CD14-positive monocyte (primary cell): ENCODE data around the gene NPL. TPM values are rescaled to one million over a fixed set of nuclear protein-coding genes. Genes with fewer than 3 reads are reported as not detected.
A peak's percentile ranks its signal among the peaks of the same experiment; 100 is the strongest.

ENCODE experiments used
- DNase-seq, 3 donors: peaks; one replicate each; pipeline ENCODE4 v3.0.0-alpha.2; 2011 to 2022
- H2AFZ ChIP-seq: 2 replicates; pipeline ENCODE4 v1.6.0; 2012; ENCODE audit warnings: mild to moderate bottlenecking, low read depth, low read length, inconsistent platforms; ENCODE audit not compliant: insufficient read depth, poor library complexity, severe bottlenecking
- H3K27ac ChIP-seq, 2 donors: 1 replicate in 1 of 2; 2 replicates in 1 of 2; pipeline ENCODE4 v1.5.1; 2012 to 2013; ENCODE audit warnings: low read length in 2 of 2, control low read depth in 1 of 2, inconsistent platforms in 1 of 2, low read depth in 1 of 2, mild to moderate bottlenecking in 1 of 2
- H3K27me3 ChIP-seq, 2 donors: one replicate each; pipeline versions ENCODE4 v1.6.0 to v1.6.1; 2011 to 2013; ENCODE audit warnings: low read length in 2 of 2; ENCODE audit not compliant: control insufficient read depth in 2 of 2, insufficient read depth in 2 of 2
- H3K36me3 ChIP-seq, 2 donors: replicated peaks in 1 of 2; 1 replicate in 1 of 2; 2 replicates in 1 of 2; pipeline versions ENCODE4 v1.5.1 to v1.6.1; 2012 to 2013; ENCODE audit warnings: low read length in 2 of 2, control low read depth in 1 of 2, inconsistent platforms in 1 of 2, mild to moderate bottlenecking in 1 of 2; ENCODE audit not compliant: insufficient read depth in 2 of 2, control insufficient read depth in 1 of 2
- H3K4me1 ChIP-seq, 2 donors: 1 replicate in 1 of 2; 2 replicates in 1 of 2; pipeline versions ENCODE4 v1.5.1 to v1.6.1; 2012 to 2013; ENCODE audit warnings: low read length in 2 of 2, control low read depth in 1 of 2, inconsistent platforms in 1 of 2, mild to moderate bottlenecking in 1 of 2, moderate library complexity in 1 of 2; ENCODE audit not compliant: insufficient read depth in 2 of 2, control insufficient read depth in 1 of 2
- H3K4me2 ChIP-seq: replicated peaks from 2 replicates; pipeline ENCODE3; 2012; ENCODE audit warnings: low read length, moderate library complexity, mild to moderate bottlenecking; ENCODE audit not compliant: poor library complexity, severe bottlenecking; ENCODE audit errors: extremely low read depth
- H3K4me3 ChIP-seq, 3 experiments: fragments of 200-600 bp in 1 of 3; sonication (generic) in 1 of 3; replicated peaks in 1 of 3; 1 replicate in 2 of 3; 2 replicates in 1 of 3; pipeline ENCODE4 v1.5.1; 2011 to 2013; ENCODE audit warnings: low read length in 3 of 3, mild to moderate bottlenecking in 3 of 3, control low read depth in 2 of 3, low read depth in 2 of 3, inconsistent platforms in 1 of 3, moderate library complexity in 1 of 3
- H3K79me2 ChIP-seq: 2 replicates; pipeline ENCODE4 v1.6.0; 2012; ENCODE audit warnings: mild to moderate bottlenecking, control low read depth, inconsistent platforms, low read length, moderate library complexity; ENCODE audit not compliant: insufficient read depth
- H3K9ac ChIP-seq: 2 replicates; pipeline ENCODE4 v1.6.0; 2017; ENCODE audit warnings: low read length, mild to moderate bottlenecking; ENCODE audit not compliant: insufficient read depth, poor library complexity, severe bottlenecking
- H3K9me3 ChIP-seq, 2 donors: replicated peaks in 1 of 2; 1 replicate in 1 of 2; 2 replicates in 1 of 2; pipeline versions ENCODE4 v1.5.1 to v1.6.1; 2012 to 2013; ENCODE audit warnings: low read length in 2 of 2, control low read depth in 1 of 2; ENCODE audit not compliant: control insufficient read depth in 1 of 2, insufficient read depth in 1 of 2
- H4K20me1 ChIP-seq: 2 replicates; pipeline ENCODE4 v1.6.0; 2012; ENCODE audit warnings: mild to moderate bottlenecking, low read length, control low read depth, moderate library complexity; ENCODE audit not compliant: insufficient read depth
- H3K27ac Mint-ChIP-seq, 7 donors: one replicate each; pipeline ENCODE4 v1.8.0; 2020; ENCODE audit warnings: mild to moderate bottlenecking in 7 of 7, mixed read lengths in 7 of 7, moderate library complexity in 6 of 7, inconsistent platforms in 2 of 7
- H3K27me3 Mint-ChIP-seq, 3 donors: one replicate each; pipeline ENCODE4 v1.8.0; 2021 to 2022; ENCODE audit warnings: low read depth in 3 of 3, mild to moderate bottlenecking in 3 of 3, mixed read lengths in 3 of 3, moderate library complexity in 3 of 3, inconsistent platforms in 1 of 3
- H3K36me3 Mint-ChIP-seq, 2 donors: one replicate each; pipeline ENCODE4 v1.8.0; 2020; ENCODE audit warnings: mixed read lengths in 2 of 2, inconsistent platforms in 1 of 2, mild to moderate bottlenecking in 1 of 2
- H3K4me1 Mint-ChIP-seq: one replicate; pipeline ENCODE4 v1.8.0; 2020; ENCODE audit warnings: mild to moderate bottlenecking, mixed read lengths
- H3K4me3 Mint-ChIP-seq, 2 donors: one replicate each; pipeline ENCODE4 v1.8.0; 2020; ENCODE audit warnings: mild to moderate bottlenecking in 2 of 2, mixed read lengths in 2 of 2, moderate library complexity in 1 of 2
- H3K9me3 Mint-ChIP-seq, 7 donors: one replicate each; pipeline ENCODE4 v1.8.0; 2020 to 2022; ENCODE audit warnings: mixed read lengths in 7 of 7, mild to moderate bottlenecking in 6 of 7, moderate library complexity in 6 of 7, inconsistent platforms in 2 of 7
- CTCF ChIP-seq: fragments of 200-600 bp; IDR thresholded peaks from one replicate; pipeline ENCODE4 v1.8.0; 2022; ENCODE audit warnings: antibody characterized with exemption, mild to moderate bottlenecking
- WGBS: methylation state at CpG from one replicate; pipeline ENCODE4 v1.1.5; 2013; ENCODE audit warnings: missing lambda C conversion rate; ENCODE audit not compliant: insufficient coverage; 5-methylcytosine and 5-hydroxymethylcytosine counted together
- intact Hi-C, 2 donors: fragments of 100-400 bp; cut with micrococcal nuclease; formaldehyde crosslinking; loops; one replicate each; pipeline versions ENCODE4 v1.15.0 to v1.15.1; 2023
- polyA plus RNA-seq, 3 donors: library from polyadenylated mRNA; depleted of rRNA in 1 of 3; unstranded in 2 of 3; stranded (reverse) in 1 of 3; fragments of 300-500 nt in 2 of 3; fragments of >200 nt in 1 of 3; fragmentation: Illumina TruSeq in 2 of 3; gene quantifications; 1 replicate in 2 of 3; 2 replicates in 1 of 3; pipeline ENCODE4 v1.2.3, GENCODE V29; 2012 to 2021

Gene NPL
- polyA plus RNA-seq, 3 donors, result 56.6 to 127 (median 127) TPM

GRCh38 chr1:182867861-182868260, 78.3 kb downstream of the NPL start:
- Histone ChIP-seq H3K27me3 (no peaks in the 10 kb centered on the region), H3K9ac (no peak overlapping the region), H3K9me3 (no peaks in the 10 kb centered on the region), H3K36me3 (peaks cover 100% of the 10 kb centered on the region in 2 donors), H3K4me3 (no peak overlapping the region), H3K4me2 (no peak overlapping the region), H3K4me1 (no peaks in the 10 kb centered on the region), H3K27ac (no peak overlapping the region), H4K20me1 (peaks cover 68% of the 10 kb centered on the region), H3K79me2 (no peaks in the 10 kb centered on the region), H2AFZ (no peak overlapping the region)
- Mint-ChIP-seq H3K36me3 (peaks cover 88 to 92% of the 10 kb centered on the region in 2 donors), H3K4me3 (no peak overlapping the region), H3K27me3 (no peaks in the 10 kb centered on the region), H3K4me1 (no peaks in the 10 kb centered on the region), H3K27ac (no peak overlapping the region), H3K9me3 (no peaks in the 10 kb centered on the region)
- intact Hi-C loops, result loop anchor here in 1 of 2 donors (10.0 kb wide), 1 partner anchor 1857 kb away; no protein-coding TSS in a partner anchor
- no peak for TF ChIP-seq CTCF
- no peak for DNase-seq

GRCh38 chr1:182869241-182869666, 79.7 kb downstream of the NPL start:
- H3K4me1 Mint-ChIP-seq, result no peaks in the 10 kb centered on the region
- H3K4me2 ChIP-seq, result no peak overlapping the region
- no peak overlapping the region for H2AFZ ChIP-seq
- TF ChIP-seq CTCF, result no peak
- H3K36me3 Mint-ChIP-seq, result peaks cover 92 to 93% of the 10 kb centered on the region in 2 donors
- no peaks in the 10 kb centered on the region for H3K4me1 ChIP-seq
- no peaks in the 10 kb centered on the region for H3K27me3 Mint-ChIP-seq
- peak overlapping the region in 5 of 7 donors; percentile 6 to 69 (median 41) for H3K27ac Mint-ChIP-seq
- DNase-seq, result no peak
- H3K79me2 ChIP-seq, result no peaks in the 10 kb centered on the region
- H3K9ac ChIP-seq, result no peak overlapping the region
- no peak overlapping the region for H3K4me3 ChIP-seq
- peaks cover 65% of the 10 kb centered on the region for H4K20me1 ChIP-seq
- H3K9me3 ChIP-seq, result no peaks in the 10 kb centered on the region
- peaks cover 100% of the 10 kb centered on the region in 2 donors for H3K36me3 ChIP-seq
- WGBS, result 99% methylated on average over 11 of the region's 12 CpGs
- H3K27ac ChIP-seq, result peak overlapping the region in 1 of 2 donors; percentile 47
- intact Hi-C loops, result loop anchor here in 1 of 2 donors (10.0 kb wide), 1 partner anchor 1856 kb away; no protein-coding TSS in a partner anchor
- H3K27me3 ChIP-seq, result no peaks in the 10 kb centered on the region
- no peak overlapping the region for H3K4me3 Mint-ChIP-seq
- no peaks in the 10 kb centered on the region for H3K9me3 Mint-ChIP-seq
